ENCODE results near the gene DNAJC3.
"Not testable (repeated sequence)": the region's sequence is repeated elsewhere in the genome, so short reads cannot be mapped to it uniquely, and the experiment has no call there.

DNA sequence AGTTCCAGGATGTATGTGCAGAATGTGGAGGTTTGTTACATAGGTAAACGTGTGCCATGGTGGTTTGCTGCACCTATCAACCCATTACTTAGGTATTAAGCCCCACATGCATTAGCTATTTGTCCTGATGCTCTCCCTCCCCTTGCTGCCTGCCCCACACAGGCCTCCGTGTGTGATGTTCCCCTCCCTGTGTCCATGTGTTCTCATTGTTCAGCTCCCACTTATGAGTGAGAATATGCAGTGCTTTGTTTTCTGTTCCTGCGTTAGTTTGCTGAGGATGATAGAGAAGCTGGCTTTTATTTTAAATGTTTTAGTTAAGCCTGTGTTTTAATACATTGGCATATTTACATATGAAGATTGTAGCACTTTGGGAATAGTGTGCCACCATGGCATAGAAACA, 85.7 kb downstream of the DNAJC3 start:
- TF ChIP-seq, protein P1, sequence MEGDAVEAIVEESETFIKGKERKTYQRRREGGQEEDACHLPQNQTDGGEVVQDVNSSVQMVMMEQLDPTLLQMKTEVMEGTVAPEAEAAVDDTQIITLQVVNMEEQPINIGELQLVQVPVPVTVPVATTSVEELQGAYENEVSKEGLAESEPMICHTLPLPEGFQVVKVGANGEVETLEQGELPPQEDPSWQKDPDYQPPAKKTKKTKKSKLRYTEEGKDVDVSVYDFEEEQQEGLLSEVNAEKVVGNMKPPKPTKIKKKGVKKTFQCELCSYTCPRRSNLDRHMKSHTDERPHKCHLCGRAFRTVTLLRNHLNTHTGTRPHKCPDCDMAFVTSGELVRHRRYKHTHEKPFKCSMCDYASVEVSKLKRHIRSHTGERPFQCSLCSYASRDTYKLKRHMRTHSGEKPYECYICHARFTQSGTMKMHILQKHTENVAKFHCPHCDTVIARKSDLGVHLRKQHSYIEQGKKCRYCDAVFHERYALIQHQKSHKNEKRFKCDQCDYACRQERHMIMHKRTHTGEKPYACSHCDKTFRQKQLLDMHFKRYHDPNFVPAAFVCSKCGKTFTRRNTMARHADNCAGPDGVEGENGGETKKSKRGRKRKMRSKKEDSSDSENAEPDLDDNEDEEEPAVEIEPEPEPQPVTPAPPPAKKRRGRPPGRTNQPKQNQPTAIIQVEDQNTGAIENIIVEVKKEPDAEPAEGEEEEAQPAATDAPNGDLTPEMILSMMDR (conservative IDR thresholded peaks at IDR 0.05): not testable (repeated sequence)
- TF ChIP-seq ZFX (IDR thresholded peaks at IDR 0.05): not testable (repeated sequence)

Data from C4-2B (cell line).